Liver (tissue), 9 donors: ENCODE data around the gene BNC2. TPM values are rescaled to one million over a fixed set of nuclear protein-coding genes. Genes with fewer than 3 reads are reported as not detected.

Experiments used
- DNase-seq: peaks from one replicate; pipeline ENCODE4 v3.0.0-alpha.2; 2017; ENCODE audit warnings: low spot score
- H3K27ac ChIP-seq, 2 donors: one replicate each; pipeline ENCODE4 v1.7.0; 2013; ENCODE audit warnings: inconsistent platforms in 2 of 2, low read length in 2 of 2, control low read depth in 1 of 2, low read depth in 1 of 2, mild to moderate bottlenecking in 1 of 2
- H3K27me3 ChIP-seq, 4 donors: one replicate each; pipeline versions ENCODE4 v1.6.1 to v1.7.0; 2013; ENCODE audit warnings: low read length in 3 of 4, inconsistent platforms in 1 of 4, mild to moderate bottlenecking in 1 of 4, moderate library complexity in 1 of 4; ENCODE audit not compliant: control insufficient read depth in 4 of 4, insufficient read depth in 4 of 4
- H3K36me3 ChIP-seq, 4 donors: one replicate each; pipeline versions ENCODE4 v1.6.1 to v1.7.0; 2013; ENCODE audit warnings: low read length in 3 of 4, mild to moderate bottlenecking in 3 of 4, low read depth in 1 of 4, moderate library complexity in 1 of 4; ENCODE audit not compliant: control insufficient read depth in 4 of 4, insufficient read depth in 3 of 4
- H3K4me1 ChIP-seq, 4 donors: one replicate each; pipeline versions ENCODE4 v1.6.1 to v1.7.0; 2013; ENCODE audit warnings: low read length in 3 of 4, mild to moderate bottlenecking in 3 of 4, moderate library complexity in 1 of 4; ENCODE audit not compliant: control insufficient read depth in 4 of 4, insufficient read depth in 4 of 4
- H3K4me3 ChIP-seq, 3 donors: one replicate each; pipeline versions ENCODE4 v1.6.1 to v1.7.0; 2013; ENCODE audit warnings: low read length in 3 of 3, control low read depth in 1 of 3, low read depth in 1 of 3, mild to moderate bottlenecking in 1 of 3
- H3K9ac ChIP-seq, 2 donors: one replicate each; pipeline ENCODE4 v1.7.0; 2013; ENCODE audit warnings: low read length in 2 of 2, mild to moderate bottlenecking in 2 of 2, moderate library complexity in 2 of 2, control low read depth in 1 of 2, low read depth in 1 of 2
- H3K9me3 ChIP-seq, 4 donors: one replicate each; pipeline versions ENCODE4 v1.6.1 to v1.7.0; 2013; ENCODE audit warnings: low read length in 3 of 4; ENCODE audit not compliant: control insufficient read depth in 4 of 4
- FOXA2 ChIP-seq: IDR thresholded peaks from 2 replicates; pipeline ENCODE4 v1.6.1; 2016; ENCODE audit warnings: antibody characterized with exemption
- GABPA ChIP-seq, 2 donors: IDR thresholded peaks in 1 of 2; conservative IDR thresholded peaks in 1 of 2; 2 replicates each; pipeline ENCODE4 v1.6.1; 2016; ENCODE audit warnings: antibody characterized with exemption in 2 of 2, mild to moderate bottlenecking in 1 of 2, moderate library complexity in 1 of 2
- HNF4A ChIP-seq, 2 donors: conservative IDR thresholded peaks; 2 replicates each; pipeline ENCODE4 v1.6.1; 2016; ENCODE audit warnings: antibody characterized with exemption in 2 of 2, mild to moderate bottlenecking in 2 of 2
- HNF4G ChIP-seq: IDR thresholded peaks from 2 replicates; pipeline ENCODE4 v1.6.1; 2016; ENCODE audit warnings: antibody characterized with exemption
- NR2F2 ChIP-seq: IDR thresholded peaks from 2 replicates; pipeline ENCODE4 v1.6.1; 2016; ENCODE audit warnings: antibody characterized with exemption
- RAD21 ChIP-seq, 2 donors: IDR thresholded peaks; 2 replicates each; pipeline ENCODE4 v1.6.1; 2016; ENCODE audit warnings: antibody characterized with exemption in 2 of 2, mild to moderate bottlenecking in 2 of 2
- RXRA ChIP-seq, 2 donors: IDR thresholded peaks; 2 replicates each; pipeline ENCODE4 v1.6.1; 2017 to 2018; ENCODE audit warnings: antibody characterized with exemption in 2 of 2, mild to moderate bottlenecking in 1 of 2
- SP1 ChIP-seq: IDR thresholded peaks from 2 replicates; pipeline ENCODE4 v1.6.1; 2018; ENCODE audit warnings: antibody characterized with exemption, mild to moderate bottlenecking
- TAF1 ChIP-seq: conservative IDR thresholded peaks from 2 replicates; pipeline ENCODE4 v1.6.1; 2016; ENCODE audit warnings: antibody characterized with exemption, mild to moderate bottlenecking
- YY1 ChIP-seq: IDR thresholded peaks from 2 replicates; pipeline ENCODE4 v1.6.1; 2016; ENCODE audit warnings: antibody characterized with exemption, mild to moderate bottlenecking
- WGBS: extraction: QIAGEN DNeasy Blood & Tissue Kit; methylation state at CpG from one replicate; pipeline ENCODE4 v1.1.7; 2013; 5-methylcytosine and 5-hydroxymethylcytosine counted together
- polyA plus RNA-seq, 2 donors: library from polyadenylated mRNA; stranded (reverse) in 1 of 2; unstranded in 1 of 2; fragments of 200-250 nt in 1 of 2; fragments of >200 nt in 1 of 2; fragmentation: Nextera tagmentation in 1 of 2; extraction: Ambion mirVana in 1 of 2; gene quantifications; one replicate each; pipeline versions ENCODE4 v1.2.1 to v1.2.3, GENCODE V29; 2013 to 2015
- total RNA-seq, 2 donors: library from RNA; depleted of rRNA; stranded (reverse); fragments of >200 nt; gene quantifications; one replicate each; pipeline ENCODE4 v1.2.3, GENCODE V29; 2014
- TF ChIP-seq, protein P1 (sequence below): IDR thresholded peaks from 2 replicates; pipeline ENCODE4 v1.6.1; 2016; ENCODE audit warnings: antibody characterized with exemption, mild to moderate bottlenecking
- TF ChIP-seq, protein P2 (sequence below): IDR thresholded peaks from 2 replicates; pipeline ENCODE4 v1.6.1; 2016; ENCODE audit warnings: antibody characterized with exemption
- TF ChIP-seq, protein P3 (sequence below): IDR thresholded peaks from 2 replicates; pipeline ENCODE4 v1.6.1; 2016; ENCODE audit warnings: antibody characterized with exemption
- TF ChIP-seq, protein P4 (sequence below): IDR thresholded peaks from 2 replicates; pipeline ENCODE4 v1.6.1; 2016; ENCODE audit warnings: antibody characterized with exemption
- donor health status: healthy.
- donor health status: healthy.
- donor health status: healthy.
- donor health status: healthy.
- donor health status: healthy.

The BNC2 gene
- total and polyA plus RNA-seq, 4 donors, result 0.07 to 0.67 (median 0.08) TPM

DNA sequence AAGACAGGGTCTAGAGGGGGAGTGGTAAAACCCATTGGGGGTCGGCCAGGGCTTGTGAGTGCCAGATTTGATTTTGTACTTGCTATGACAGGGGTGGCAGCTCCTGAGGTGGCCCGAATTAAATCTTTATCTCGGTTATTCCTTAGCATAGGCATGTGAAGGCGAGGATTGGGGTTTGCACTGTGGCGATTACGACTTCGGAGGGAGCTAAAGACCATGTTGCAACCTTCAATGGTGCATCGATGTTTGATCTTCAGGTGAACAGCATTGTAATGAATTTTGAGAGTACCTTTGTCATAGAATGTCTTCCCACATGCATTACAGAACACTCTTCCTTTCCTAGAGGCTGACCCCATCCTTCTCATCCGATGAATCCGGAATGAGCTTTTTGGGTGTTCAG lies 433.9 kb downstream of the BNC2 start:
- Histone ChIP-seq H3K4me1 (no peaks in the 10 kb centered on the region), H3K27me3 (no peaks in the 10 kb centered on the region), H3K4me3 (no peak overlapping the region), H3K9me3 (no peaks in the 10 kb centered on the region), H3K36me3 (no peaks in the 10 kb centered on the region), H3K9ac (no peak overlapping the region), H3K27ac (no peak overlapping the region)
- TF ChIP-seq SP1 (no peak), YY1 (no peak), HNF4G (no peak), RAD21 (IDR thresholded peaks at IDR 0.05) (no peak), RXRA (IDR thresholded peaks at IDR 0.05) (no peak)
- TF ChIP-seq, protein P1, sequence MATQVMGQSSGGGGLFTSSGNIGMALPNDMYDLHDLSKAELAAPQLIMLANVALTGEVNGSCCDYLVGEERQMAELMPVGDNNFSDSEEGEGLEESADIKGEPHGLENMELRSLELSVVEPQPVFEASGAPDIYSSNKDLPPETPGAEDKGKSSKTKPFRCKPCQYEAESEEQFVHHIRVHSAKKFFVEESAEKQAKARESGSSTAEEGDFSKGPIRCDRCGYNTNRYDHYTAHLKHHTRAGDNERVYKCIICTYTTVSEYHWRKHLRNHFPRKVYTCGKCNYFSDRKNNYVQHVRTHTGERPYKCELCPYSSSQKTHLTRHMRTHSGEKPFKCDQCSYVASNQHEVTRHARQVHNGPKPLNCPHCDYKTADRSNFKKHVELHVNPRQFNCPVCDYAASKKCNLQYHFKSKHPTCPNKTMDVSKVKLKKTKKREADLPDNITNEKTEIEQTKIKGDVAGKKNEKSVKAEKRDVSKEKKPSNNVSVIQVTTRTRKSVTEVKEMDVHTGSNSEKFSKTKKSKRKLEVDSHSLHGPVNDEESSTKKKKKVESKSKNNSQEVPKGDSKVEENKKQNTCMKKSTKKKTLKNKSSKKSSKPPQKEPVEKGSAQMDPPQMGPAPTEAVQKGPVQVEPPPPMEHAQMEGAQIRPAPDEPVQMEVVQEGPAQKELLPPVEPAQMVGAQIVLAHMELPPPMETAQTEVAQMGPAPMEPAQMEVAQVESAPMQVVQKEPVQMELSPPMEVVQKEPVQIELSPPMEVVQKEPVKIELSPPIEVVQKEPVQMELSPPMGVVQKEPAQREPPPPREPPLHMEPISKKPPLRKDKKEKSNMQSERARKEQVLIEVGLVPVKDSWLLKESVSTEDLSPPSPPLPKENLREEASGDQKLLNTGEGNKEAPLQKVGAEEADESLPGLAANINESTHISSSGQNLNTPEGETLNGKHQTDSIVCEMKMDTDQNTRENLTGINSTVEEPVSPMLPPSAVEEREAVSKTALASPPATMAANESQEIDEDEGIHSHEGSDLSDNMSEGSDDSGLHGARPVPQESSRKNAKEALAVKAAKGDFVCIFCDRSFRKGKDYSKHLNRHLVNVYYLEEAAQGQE, result no peak
- TF ChIP-seq, protein P2, sequence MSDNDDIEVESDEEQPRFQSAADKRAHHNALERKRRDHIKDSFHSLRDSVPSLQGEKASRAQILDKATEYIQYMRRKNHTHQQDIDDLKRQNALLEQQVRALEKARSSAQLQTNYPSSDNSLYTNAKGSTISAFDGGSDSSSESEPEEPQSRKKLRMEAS, result no peak
- whole genome bisulfite sequencing, result 92% methylated on average over 10 of the region's 10 CpGs
- no peak for DNase-seq

DNA sequence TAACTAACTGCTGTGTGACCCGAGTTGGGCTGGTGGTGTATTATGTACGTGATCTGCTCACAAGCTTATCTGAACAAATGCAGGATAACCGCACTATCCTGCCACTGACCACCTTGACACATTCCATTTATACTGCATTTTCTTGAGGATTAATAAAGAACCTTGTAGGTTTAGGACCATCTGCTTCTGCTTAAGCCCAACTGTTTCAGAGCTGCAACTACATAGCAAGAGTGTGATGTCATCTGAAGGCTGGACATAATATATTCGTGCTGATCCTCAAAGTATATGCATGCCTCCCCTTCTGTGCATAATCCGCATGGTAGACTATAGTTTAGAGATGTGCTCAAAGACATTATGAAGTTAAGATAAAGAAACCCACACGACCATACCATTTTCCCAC lies 435.9 kb downstream of the BNC2 start:
- Histone ChIP-seq H3K27me3 (no peaks in the 10 kb centered on the region), H3K27ac (no peak overlapping the region), H3K9ac (no peak overlapping the region), H3K36me3 (no peaks in the 10 kb centered on the region), H3K4me1 (no peaks in the 10 kb centered on the region), H3K9me3 (no peaks in the 10 kb centered on the region), H3K4me3 (no peak overlapping the region)
- 86% methylated on average over 6 of the region's 6 CpGs for WGBS
- DNase-seq, result no peak
- TF ChIP-seq RXRA (IDR thresholded peaks at IDR 0.05) (no peak), YY1 (no peak), FOXA2 (no peak), HNF4A (conservative IDR thresholded peaks at IDR 0.05) (no peak), RAD21 (IDR thresholded peaks at IDR 0.05) (no peak), SP1 (no peak), GABPA (IDR thresholded peaks at IDR 0.05 in 1 of 2, conservative IDR thresholded peaks at IDR 0.05 in 1 of 2) (no peak), TAF1 (no peak), NR2F2 (no peak)
- TF ChIP-seq, protein P1, result no peak
- TF ChIP-seq, protein P3, sequence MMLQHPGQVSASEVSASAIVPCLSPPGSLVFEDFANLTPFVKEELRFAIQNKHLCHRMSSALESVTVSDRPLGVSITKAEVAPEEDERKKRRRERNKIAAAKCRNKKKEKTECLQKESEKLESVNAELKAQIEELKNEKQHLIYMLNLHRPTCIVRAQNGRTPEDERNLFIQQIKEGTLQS, result no peak
- TF ChIP-seq, protein P2, result no peak
- TF ChIP-seq, protein P4, sequence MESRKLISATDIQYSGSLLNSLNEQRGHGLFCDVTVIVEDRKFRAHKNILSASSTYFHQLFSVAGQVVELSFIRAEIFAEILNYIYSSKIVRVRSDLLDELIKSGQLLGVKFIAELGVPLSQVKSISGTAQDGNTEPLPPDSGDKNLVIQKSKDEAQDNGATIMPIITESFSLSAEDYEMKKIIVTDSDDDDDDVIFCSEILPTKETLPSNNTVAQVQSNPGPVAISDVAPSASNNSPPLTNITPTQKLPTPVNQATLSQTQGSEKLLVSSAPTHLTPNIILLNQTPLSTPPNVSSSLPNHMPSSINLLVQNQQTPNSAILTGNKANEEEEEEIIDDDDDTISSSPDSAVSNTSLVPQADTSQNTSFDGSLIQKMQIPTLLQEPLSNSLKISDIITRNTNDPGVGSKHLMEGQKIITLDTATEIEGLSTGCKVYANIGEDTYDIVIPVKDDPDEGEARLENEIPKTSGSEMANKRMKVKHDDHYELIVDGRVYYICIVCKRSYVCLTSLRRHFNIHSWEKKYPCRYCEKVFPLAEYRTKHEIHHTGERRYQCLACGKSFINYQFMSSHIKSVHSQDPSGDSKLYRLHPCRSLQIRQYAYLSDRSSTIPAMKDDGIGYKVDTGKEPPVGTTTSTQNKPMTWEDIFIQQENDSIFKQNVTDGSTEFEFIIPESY, result no peak
